Ascending aorta (tissue), 2 donors: ENCODE results near the gene RPS2. TPM values are rescaled to one million over a fixed set of nuclear protein-coding genes. Genes with fewer than 3 reads are reported as not detected.
"Not testable (repeated sequence)": the region's sequence is repeated elsewhere in the genome, so short reads cannot be mapped to it uniquely, and the experiment has no call there.

Source experiments
- DNase-seq, 2 donors: peaks; one replicate each; pipeline ENCODE4 v3.0.0-alpha.2; 2019; ENCODE audit warnings: low spot score in 2 of 2
- H3K27ac ChIP-seq, 2 donors: fragments of 200-600 bp; sonication (generic); one replicate each; pipeline ENCODE4 v1.5.1; 2016 to 2017; ENCODE audit warnings: mild to moderate bottlenecking in 1 of 2
- H3K27me3 ChIP-seq: fragments of 200-600 bp; sonication (generic); one replicate; pipeline ENCODE4 v1.5.1; 2017
- H3K36me3 ChIP-seq, 2 donors: fragments of 200-600 bp; sonication (generic); one replicate each; pipeline ENCODE4 v1.5.1; 2016
- H3K4me1 ChIP-seq, 2 donors: fragments of 200-600 bp; sonication (generic); one replicate each; pipeline ENCODE4 v1.5.1; 2016 to 2017; ENCODE audit warnings: mild to moderate bottlenecking in 1 of 2
- H3K4me3 ChIP-seq, 2 donors: fragments of 200-600 bp; sonication (generic); one replicate each; pipeline ENCODE4 v1.5.1; 2016 to 2017; ENCODE audit warnings: mild to moderate bottlenecking in 1 of 2
- H3K9me3 ChIP-seq, 2 donors: fragments of 200-600 bp; sonication (generic); one replicate each; pipeline ENCODE4 v1.5.1; 2016
- CTCF ChIP-seq, 3 experiments: fragments of 200-600 bp in 2 of 3; fragments of 450-650 bp in 1 of 3; sonication (generic) in 2 of 3; IDR thresholded peaks; one replicate each; pipeline ENCODE4 v1.5.1; 2016 to 2019; ENCODE audit warnings: antibody characterized with exemption in 3 of 3, mild to moderate bottlenecking in 1 of 3, moderate library complexity in 1 of 3
- intact Hi-C: fragments of 100-400 bp; cut with DNase I; formaldehyde crosslinking; loops from one replicate; pipeline ENCODE4 v1.15.1; 2023
- total RNA-seq: library from RNA; depleted of rRNA; stranded (reverse); fragments of >200 nt; gene quantifications from one replicate; pipeline ENCODE4 v1.1.0, GENCODE V29; 2016

Gene RPS2
- total RNA-seq, 1 donor from 2014 or later = 2,866 TPM

DNA sequence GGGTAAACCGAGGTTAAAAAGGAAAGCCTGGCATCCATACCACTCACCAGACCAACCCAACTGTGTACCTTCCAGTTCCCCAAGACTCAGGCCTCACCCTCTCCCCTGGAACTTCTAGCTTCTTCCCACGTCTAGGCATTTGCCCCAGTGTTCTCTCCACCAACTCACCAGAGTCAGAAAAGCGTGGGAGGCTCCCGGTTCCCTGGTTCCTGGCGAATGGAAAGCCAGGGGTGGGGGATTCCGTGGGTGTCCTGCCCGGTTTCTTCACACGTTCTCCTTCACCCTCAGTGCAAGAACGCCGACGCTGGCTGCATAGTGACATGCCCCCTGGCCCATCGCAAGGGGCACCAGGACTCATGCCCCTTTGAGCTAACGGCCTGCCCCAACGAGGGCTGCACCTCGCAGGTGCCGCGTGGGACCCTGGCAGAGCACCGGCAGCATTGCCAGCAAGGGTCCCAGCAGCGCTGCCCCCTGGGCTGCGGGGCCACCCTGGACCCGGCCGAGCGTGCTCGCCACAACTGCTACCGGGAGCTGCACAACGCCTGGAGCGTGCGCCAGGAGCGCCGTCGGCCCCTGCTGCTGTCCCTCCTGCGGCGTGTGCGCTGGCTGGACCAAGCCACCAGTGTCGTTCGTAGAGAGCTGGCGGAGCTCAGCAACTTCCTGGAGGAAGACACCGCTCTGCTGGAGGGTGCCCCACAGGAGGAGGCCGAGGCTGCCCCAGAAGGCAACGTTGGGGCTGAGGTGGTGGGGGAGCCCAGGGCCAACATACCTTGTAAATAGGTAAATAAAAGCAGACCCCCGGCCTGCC, 3.7 kb upstream of the RPS2 start:
- DNase-seq = no peak
- H3K4me3 ChIP-seq = no peak overlapping the region
- TF ChIP-seq CTCF (IDR thresholded peaks at IDR 0.05) = no peak
- peaks cover 1 to 7% of the 10 kb centered on the region in 2 donors for H3K36me3 ChIP-seq
- H3K27ac ChIP-seq = no peak overlapping the region
- peaks cover 16 to 24% of the 10 kb centered on the region in 2 donors for H3K4me1 ChIP-seq
- no peaks in the 10 kb centered on the region for H3K9me3 ChIP-seq
- intact Hi-C loops = loop anchor here (10.0 kb wide), 1 partner anchor 546 kb away; the partner anchor contains the start of gene ATP6V0C
- H3K27me3 ChIP-seq = no peaks in the 10 kb centered on the region

GRCh38 chr16:1966460-1966859, 1.8 kb upstream of the RPS2 start, which contains the start of gene RNF151:
TSS of gene RNF151 (plus strand) at chr16:1966856. CDS start at chr16:1966882, 26 bp downstream.
- TF ChIP-seq CTCF (IDR thresholded peaks at IDR 0.05) = no peak
- peak within 1 kb of the TSS; percentile 99 for H3K27ac ChIP-seq
- H3K4me3 ChIP-seq = peak within 1 kb of the TSS; percentile 92 to 94
- H3K27me3 ChIP-seq = no peaks in the 10 kb centered on the region
- H3K4me1 ChIP-seq = peaks cover 6 to 17% of the 10 kb centered on the region in 2 donors
- intact Hi-C loops = loop anchor here (10.0 kb wide), 1 partner anchor 548 kb away; the partner anchor contains the start of gene ATP6V0C
- peaks cover 20 to 26% of the 10 kb centered on the region in 2 donors for H3K36me3 ChIP-seq
- no peak for DNase-seq
- no peaks in the 10 kb centered on the region for H3K9me3 ChIP-seq

- intact Hi-C loops = loop anchor here (10.0 kb wide), 1 partner anchor 549 kb away; the partner anchor contains the start of gene ATP6V0C
- Histone ChIP-seq H3K4me3 (peak overlapping the region; percentile 92 to 94), H3K27ac (peak overlapping the region; percentile 99), H3K27me3 (no peaks in the 10 kb centered on the region), H3K36me3 (peaks cover 24 to 29% of the 10 kb centered on the region in 2 donors), H3K9me3 (no peaks in the 10 kb centered on the region), H3K4me1 (peaks cover 2 to 13% of the 10 kb centered on the region in 2 donors)
- TF ChIP-seq CTCF (IDR thresholded peaks at IDR 0.05) = no peak
- DNase-seq = no peak
Measured at GRCh38 chr16:1965396-1966001, 873 bp upstream of the RPS2 start.

- Histone ChIP-seq H3K36me3 (peaks cover 24 to 29% of the 10 kb centered on the region in 2 donors), H3K4me1 (peaks cover 3 to 24% of the 10 kb centered on the region in 2 donors), H3K27ac (peak overlapping the region; percentile 99), H3K9me3 (no peaks in the 10 kb centered on the region), H3K4me3 (peak overlapping the region; percentile 92 to 94), H3K27me3 (no peaks in the 10 kb centered on the region)
- no peak for DNase-seq
- TF ChIP-seq CTCF (IDR thresholded peaks at IDR 0.05) = no peak
- intact Hi-C loops = loop anchor here (10.0 kb wide), 1 partner anchor 551 kb away; the partner anchor contains the start of gene ATP6V0C
Measured at GRCh38 chr16:1963806-1964505, 670 bp downstream of the RPS2 start.

DNA sequence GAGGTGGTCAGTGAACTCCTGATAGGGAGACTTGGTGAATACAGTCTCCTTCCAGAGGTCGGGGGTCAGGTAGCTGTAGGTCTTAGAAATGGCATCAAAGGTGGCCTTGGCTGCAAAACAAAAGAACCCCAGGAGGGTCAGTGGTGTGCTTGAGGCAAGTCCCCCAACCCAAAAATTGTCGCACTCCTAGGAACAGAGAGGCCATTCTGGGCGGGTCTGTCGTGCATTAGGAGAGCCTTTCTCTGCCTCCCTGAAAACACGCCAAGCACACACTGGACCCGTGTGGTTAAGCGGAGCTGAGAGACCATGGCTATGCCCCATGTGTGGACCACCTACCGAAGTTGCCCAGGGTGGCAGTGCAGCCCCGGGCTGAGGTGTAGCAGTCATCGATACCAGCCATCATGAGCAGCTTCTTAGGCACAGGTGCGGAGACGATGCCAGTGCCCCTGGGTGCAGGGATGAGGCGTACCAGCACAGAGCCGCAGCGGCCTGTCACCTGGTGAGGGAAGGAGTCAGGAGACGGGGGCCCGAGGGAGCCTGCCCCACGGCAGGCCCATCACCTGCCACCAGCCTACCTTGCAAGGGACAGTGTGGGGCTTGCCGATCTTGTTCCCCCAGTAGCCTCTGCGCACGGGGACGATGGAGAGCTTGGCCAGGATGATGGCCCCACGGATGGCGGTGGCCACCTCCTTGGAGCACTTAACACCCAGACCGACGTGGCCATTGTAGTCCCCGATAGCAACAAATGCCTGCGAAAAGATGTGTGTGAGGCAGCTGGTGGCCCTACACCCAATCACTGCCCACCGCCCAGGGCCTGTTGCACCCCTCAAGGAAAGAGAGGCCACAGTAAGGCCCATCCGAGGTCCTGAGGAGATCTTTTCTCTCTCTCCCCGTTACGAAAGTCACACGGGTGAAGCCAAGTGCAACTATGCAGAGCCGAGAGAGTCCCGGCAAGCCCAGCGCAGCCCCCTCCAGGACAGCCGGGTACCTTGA, 2.2 kb downstream of the RPS2 start:
- H3K9me3 ChIP-seq, H3K27ac ChIP-seq, DNase-seq, H3K4me3 ChIP-seq, H3K27me3 ChIP-seq: not testable (repeated sequence)
- peaks cover 3 to 26% of the 10 kb centered on the region in 2 donors for H3K4me1 ChIP-seq
- peaks cover 24 to 29% of the 10 kb centered on the region in 2 donors for H3K36me3 ChIP-seq
- intact Hi-C loops = loop anchor here (10.0 kb wide), 1 partner anchor 552 kb away; the partner anchor contains the start of gene ATP6V0C
